Measurements from ENCODE around the gene FHL2. TPM values are rescaled to one million over a fixed set of nuclear protein-coding genes. Genes with fewer than 3 reads are reported as not detected.

Gene FHL2
- polyA plus RNA-seq, 3 donors: 0.03 TPM; not detected in 1

DNA sequence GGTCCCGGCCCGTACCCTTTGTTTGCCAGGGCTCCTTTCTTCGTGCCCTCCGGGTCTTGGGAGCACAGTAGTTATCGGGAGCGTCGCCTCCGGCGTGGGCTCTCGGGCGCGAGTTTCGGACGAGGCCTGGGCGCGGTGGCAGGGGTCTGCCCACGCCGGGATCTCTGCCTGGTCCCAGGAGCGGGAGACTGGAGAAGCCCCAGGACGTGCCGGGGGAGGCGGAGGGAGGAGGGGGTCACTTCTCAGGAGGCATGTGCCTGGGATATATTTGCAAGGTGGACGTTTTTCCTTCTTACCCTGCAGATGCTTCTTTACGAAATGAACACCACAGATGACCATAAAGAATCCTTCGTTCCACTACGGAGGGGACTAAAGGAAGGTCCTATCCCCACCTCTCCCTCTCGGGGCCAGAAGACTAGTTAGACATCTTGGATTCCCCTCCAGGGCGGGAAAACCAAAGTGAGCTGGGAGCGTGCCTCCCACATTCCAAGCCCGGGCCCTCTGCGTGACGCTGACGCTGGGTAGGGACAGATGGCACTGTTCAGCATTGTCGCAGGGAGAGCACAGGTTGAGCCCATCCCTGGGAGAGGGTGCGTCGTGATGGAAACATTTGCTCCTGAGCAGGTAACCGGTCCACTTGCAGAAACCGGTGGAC, 483 bp upstream of the FHL2 start:
- H3K9me3 Mint-ChIP-seq: peaks cover 0 to 9% (median 3%) of the 10 kb centered on the region in 7 donors
- no peak for DNase-seq
- no peaks in the 10 kb centered on the region for H3K36me3 Mint-ChIP-seq
- peak overlapping the region; percentile 9 to 78 for H3K4me3 Mint-ChIP-seq
- Histone ChIP-seq H3K79me2 (ENCODE audit: insufficient read depth, low read length) (no peaks in the 10 kb centered on the region), H4K20me1 (ENCODE audit: insufficient read depth, low read length) (no peaks in the 10 kb centered on the region), H3K27ac (ENCODE audit: low read depth in 1 of 2, low read length in 2 of 2) (no peak overlapping the region), H3K4me2 (replicated peaks; ENCODE audit: extremely low read depth, low read length, poor library complexity, severe bottlenecking) (peak overlapping the region; percentile 73), H3K9ac (ENCODE audit: insufficient read depth, low read length, poor library complexity, severe bottlenecking) (peak overlapping the region; percentile 45), H3K36me3 (replicated peaks in 1 of 2; ENCODE audit: control insufficient read depth in 1 of 2, insufficient read depth in 2 of 2, low read length in 2 of 2) (no peaks in the 10 kb centered on the region), H3K4me1 (ENCODE audit: control insufficient read depth in 1 of 2, insufficient read depth in 2 of 2, low read length in 2 of 2) (peaks cover 7 to 12% of the 10 kb centered on the region in 2 donors), H2AFZ (ENCODE audit: insufficient read depth, low read depth, low read length, poor library complexity, severe bottlenecking) (peak overlapping the region; percentile 75), H3K27me3 (ENCODE audit: control insufficient read depth in 2 of 2, insufficient read depth in 2 of 2, low read length in 2 of 2) (peaks cover 21 to 38% of the 10 kb centered on the region in 2 donors), H3K4me3 (replicated peaks in 1 of 3; ENCODE audit: low read depth in 2 of 3, low read length in 3 of 3) (peak overlapping the region in 1 of 3 experiments; percentile 70), H3K9me3 (replicated peaks in 1 of 2; ENCODE audit: control insufficient read depth in 1 of 2, insufficient read depth in 1 of 2, low read length in 2 of 2) (peaks cover 0 to 4% of the 10 kb centered on the region in 2 donors)
- peaks cover 40 to 59% (median 41%) of the 10 kb centered on the region in 3 donors for H3K27me3 Mint-ChIP-seq (ENCODE audit: low read depth in 3 of 3)
- TF ChIP-seq CTCF (IDR thresholded peaks at IDR 0.05): peak; percentile 8
- intact Hi-C loops (cut with micrococcal nuclease): no loop called here
- WGBS (ENCODE audit: insufficient coverage): 48% methylated on average over 30 of the region's 38 CpGs
- H3K27ac Mint-ChIP-seq: no peak overlapping the region
- H3K4me1 Mint-ChIP-seq: peaks cover 10% of the 10 kb centered on the region

- Histone ChIP-seq H3K9me3 (replicated peaks in 1 of 2; ENCODE audit: control insufficient read depth in 1 of 2, insufficient read depth in 1 of 2, low read length in 2 of 2) (peaks cover 0 to 4% of the 10 kb centered on the region in 2 donors), H4K20me1 (ENCODE audit: insufficient read depth, low read length) (no peaks in the 10 kb centered on the region), H3K27me3 (ENCODE audit: control insufficient read depth in 2 of 2, insufficient read depth in 2 of 2, low read length in 2 of 2) (peaks cover 21 to 38% of the 10 kb centered on the region in 2 donors), H3K36me3 (replicated peaks in 1 of 2; ENCODE audit: control insufficient read depth in 1 of 2, insufficient read depth in 2 of 2, low read length in 2 of 2) (no peaks in the 10 kb centered on the region), H3K9ac (ENCODE audit: insufficient read depth, low read length, poor library complexity, severe bottlenecking) (no peak overlapping the region), H3K4me1 (ENCODE audit: control insufficient read depth in 1 of 2, insufficient read depth in 2 of 2, low read length in 2 of 2) (peaks cover 7 to 12% of the 10 kb centered on the region in 2 donors), H3K79me2 (ENCODE audit: insufficient read depth, low read length) (no peaks in the 10 kb centered on the region), H3K27ac (ENCODE audit: low read depth in 1 of 2, low read length in 2 of 2) (no peak overlapping the region), H3K4me3 (replicated peaks in 1 of 3; ENCODE audit: low read depth in 2 of 3, low read length in 3 of 3) (peak overlapping the region in 1 of 3 experiments; percentile 70), H3K4me2 (replicated peaks; ENCODE audit: extremely low read depth, low read length, poor library complexity, severe bottlenecking) (peak overlapping the region; percentile 73), H2AFZ (ENCODE audit: insufficient read depth, low read depth, low read length, poor library complexity, severe bottlenecking) (peak overlapping the region; percentile 75)
- H3K36me3 Mint-ChIP-seq: no peaks in the 10 kb centered on the region
- WGBS (ENCODE audit: insufficient coverage): 10% methylated on average over 2 of the region's 6 CpGs
- H3K9me3 Mint-ChIP-seq: peaks cover 0 to 9% (median 3%) of the 10 kb centered on the region in 7 donors
- intact Hi-C loops (cut with micrococcal nuclease): no loop called here
- peaks cover 10% of the 10 kb centered on the region for H3K4me1 Mint-ChIP-seq
- H3K27ac Mint-ChIP-seq: no peak overlapping the region
- DNase-seq: no peak
- no peak for TF ChIP-seq CTCF (IDR thresholded peaks at IDR 0.05)
- H3K27me3 Mint-ChIP-seq (ENCODE audit: low read depth in 3 of 3): peaks cover 41 to 57% (median 43%) of the 10 kb centered on the region in 3 donors
- H3K4me3 Mint-ChIP-seq: peak overlapping the region; percentile 56 to 83
Observed at GRCh38 chr2:105397953-105398335, 907 bp downstream of the FHL2 start.
